ENCODE measurements around the gene SLC38A6.
"Not testable (repeated sequence)": the region's sequence is repeated elsewhere in the genome, so short reads cannot be mapped to it uniquely, and the experiment has no call there.

The SLC38A6 gene

DNA sequence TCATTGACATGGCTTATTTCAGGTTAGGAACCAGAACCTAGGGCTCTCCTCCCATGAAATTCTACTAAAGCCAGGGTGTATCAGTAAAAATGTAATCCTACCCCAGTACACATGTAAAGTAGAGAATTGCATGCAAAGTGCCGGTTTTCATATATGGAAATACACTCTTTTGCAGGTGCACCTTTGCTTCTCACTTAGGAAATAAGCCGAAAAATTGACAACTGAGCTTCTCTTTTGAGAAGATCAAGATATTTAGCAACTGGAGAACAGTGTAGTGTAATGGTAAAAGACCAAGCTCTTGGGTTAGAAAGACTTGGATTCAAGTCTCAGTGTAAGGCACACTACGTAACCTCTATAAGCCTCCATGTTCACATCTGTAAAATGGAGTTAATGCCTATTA is 82.4 kb downstream of the SLC38A6 start:
- DNase-seq = no peak

DNA sequence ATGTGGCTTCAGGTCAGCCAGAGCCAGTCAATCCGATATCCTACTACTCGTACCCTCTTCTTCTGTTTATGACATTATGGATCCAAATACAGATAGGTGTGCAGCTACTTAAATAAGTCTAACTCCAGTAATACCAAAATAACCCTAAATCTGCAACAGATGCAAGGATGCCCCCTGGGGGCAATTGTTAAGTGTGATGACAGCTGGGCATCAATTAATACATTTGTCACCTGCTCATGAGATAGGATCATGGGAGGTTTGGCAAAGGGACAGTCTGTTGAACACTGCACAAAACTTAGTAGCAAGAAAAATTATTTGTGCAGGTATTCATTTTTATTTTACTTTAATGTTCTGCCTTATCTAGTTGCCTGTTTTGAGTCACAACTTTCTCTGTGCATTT is 83.2 kb downstream of the SLC38A6 start:
- no peak for DNase-seq

DNA sequence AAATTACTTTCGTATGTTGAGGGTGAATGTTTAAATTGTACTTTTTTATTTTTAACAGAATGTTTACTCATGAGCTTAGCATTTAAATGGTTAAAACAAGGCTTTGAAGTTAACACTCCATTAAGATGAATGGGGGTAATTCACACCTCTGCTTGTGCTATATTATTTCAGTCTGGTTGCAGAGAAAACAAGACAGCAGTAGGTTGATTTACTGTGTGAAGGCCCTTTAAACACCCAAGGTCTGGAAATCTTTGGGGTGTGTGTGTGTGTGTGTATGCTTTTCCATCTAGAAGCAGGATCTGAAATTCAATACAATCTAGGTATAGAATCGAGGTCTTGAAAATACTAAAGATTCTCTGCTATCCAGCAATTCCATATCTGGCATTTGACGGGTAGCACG is 83.8 kb downstream of the SLC38A6 start:
- no peak for DNase-seq

DNA sequence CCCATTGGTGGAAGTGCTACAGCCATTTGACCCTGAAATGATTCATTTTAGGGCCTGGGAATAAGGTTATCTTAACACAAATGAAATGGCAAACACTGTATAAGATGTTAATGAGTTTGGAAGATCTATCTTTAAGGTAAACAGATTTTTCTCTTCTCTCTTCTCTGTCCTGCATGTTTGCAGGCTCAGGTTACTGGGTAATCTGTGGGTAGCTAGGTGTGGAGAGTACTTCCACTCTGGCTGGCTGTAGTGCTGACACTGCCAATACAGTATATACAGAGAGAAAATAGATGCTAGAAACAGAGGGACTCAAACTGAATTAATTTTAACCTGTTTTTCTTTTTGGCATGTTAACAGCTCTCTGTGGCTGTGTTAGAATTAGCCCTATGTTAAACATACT is 84.6 kb downstream of the SLC38A6 start:
- no peak for DNase-seq

DNA sequence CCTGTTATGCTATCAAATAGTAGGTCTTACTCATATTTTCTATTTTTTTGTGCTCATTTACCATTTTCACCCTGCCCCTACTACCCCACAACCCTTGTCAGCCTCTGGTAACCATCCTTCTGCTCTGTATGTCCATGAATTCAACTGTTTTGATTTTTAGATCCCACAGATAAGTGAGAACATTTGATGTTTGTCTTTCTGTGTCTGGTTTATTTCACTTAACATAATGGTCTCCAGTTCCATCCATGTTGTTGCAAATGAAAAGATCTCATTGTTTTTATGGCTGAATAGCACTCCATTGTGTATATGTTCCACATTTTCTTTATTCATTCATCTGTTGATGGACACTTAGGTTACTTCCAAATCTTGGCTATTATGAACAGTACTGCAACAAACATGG is 91.4 kb downstream of the SLC38A6 start:
- DNase-seq = not testable (repeated sequence)

DNA sequence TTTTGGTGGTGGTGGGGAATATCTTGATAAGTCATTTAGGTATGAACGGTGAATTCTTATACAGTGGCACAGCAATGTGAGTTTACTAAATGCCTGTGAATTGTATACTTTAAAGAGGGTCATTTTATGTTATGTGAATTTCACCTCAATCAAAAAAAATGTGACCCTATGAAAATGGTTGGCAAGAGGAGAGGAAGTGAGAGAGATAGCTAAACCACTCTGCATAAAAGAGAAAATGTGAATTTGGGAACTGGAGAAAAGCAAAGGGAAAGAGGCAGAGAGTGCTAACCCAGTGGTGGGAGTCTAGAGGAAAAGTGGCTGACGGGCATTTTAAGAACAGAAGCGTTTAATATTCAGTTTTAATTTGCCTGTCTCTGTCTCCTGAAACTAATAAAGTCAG is 93.8 kb downstream of the SLC38A6 start:
- no peak for DNase-seq

DNA sequence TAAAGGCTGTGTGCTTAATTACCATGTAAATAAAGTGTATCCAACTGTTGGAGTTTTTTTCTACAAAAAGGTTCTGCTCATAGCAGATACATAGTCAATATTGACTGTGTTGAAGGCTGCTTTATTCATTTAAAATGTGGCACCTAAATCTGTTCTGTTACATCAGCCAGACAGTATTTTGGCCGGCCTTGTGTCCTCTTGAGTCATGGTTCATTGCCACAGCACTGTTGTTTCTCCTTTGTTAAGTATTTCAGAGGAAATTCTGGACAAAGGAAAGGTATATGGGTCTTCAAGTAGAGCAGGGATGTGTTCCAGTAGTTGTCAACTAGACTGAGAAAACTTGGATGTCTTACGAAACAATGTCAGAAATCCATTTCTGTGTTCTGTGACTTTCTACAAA is 95.5 kb downstream of the SLC38A6 start:
- no peak for DNase-seq

DNA sequence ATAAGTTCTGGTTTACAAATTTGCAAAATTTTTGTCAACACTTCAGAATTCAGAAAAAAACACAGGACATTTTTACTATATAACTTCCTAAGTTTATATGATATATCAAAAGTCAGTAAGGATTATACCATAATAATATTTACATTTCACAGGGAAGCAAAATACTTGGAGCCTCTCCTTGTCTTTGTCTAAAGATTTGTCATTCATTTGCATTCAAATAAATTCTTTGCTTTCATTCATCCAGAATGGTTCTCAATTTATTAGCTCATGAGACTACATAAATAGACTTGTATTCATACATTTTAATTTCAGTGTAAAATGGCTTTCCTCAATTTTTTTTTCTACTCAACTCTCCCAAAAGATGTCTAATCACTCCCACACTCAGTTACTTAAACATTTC is 96.4 kb downstream of the SLC38A6 start:
- DNase-seq = no peak

DNA sequence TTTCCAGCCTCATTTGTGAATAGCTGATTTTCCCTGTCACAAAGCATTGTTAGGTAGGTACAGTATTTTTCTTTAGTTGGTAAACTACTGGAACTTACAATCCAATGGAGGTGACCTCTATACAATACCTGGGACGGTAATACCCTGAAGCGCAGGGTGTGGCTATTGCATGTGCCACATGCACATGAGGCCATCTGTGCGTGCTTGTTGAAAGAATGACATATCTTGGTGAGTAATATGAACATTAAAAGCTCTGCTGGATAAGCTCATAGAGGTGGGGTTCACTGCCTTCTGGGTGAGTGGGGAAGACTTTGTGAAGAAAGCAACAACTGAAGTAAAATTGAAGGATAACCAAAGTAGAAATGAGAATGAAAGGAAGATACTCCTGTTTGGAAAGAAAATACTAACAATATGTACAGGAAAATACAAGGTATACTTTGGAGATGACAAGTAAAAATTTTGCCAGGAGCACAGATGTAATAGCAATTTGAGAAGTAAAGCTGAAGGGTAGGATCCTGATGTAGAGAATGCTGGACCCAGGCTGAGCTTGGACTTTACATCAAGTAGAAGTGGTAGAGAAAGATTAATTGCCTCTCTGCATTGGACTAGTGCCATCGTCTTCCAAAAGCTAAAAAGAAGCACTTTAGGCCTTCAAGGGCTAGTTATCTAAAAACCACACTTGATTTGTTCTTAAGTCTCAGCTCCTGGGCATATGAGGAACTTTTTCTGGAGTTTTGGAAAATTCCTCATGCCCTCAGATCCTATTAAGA is 97.1 kb downstream of the SLC38A6 start:
- DNase-seq = no peak

DNA sequence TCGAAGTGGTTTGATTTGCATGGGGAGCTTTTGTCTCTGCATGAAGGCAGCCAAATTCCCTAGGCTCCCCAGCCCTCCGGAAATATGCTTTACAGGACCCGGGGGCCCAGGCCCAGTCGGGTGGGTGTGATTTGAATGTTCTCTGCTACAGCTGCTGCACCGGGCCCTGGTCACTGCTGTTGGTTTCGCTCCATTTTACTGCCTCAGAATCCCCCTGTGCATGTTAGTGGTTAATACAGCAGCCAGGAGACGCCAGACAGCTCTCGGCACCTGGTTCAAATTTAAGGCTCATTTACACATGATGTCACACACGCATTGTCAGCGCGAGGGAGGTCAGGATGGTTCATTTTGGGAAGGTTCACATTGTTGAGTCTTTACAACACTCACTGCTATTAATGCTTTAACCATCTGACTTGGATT is 99.6 kb downstream of the SLC38A6 start:
- no peak for DNase-seq

DNA sequence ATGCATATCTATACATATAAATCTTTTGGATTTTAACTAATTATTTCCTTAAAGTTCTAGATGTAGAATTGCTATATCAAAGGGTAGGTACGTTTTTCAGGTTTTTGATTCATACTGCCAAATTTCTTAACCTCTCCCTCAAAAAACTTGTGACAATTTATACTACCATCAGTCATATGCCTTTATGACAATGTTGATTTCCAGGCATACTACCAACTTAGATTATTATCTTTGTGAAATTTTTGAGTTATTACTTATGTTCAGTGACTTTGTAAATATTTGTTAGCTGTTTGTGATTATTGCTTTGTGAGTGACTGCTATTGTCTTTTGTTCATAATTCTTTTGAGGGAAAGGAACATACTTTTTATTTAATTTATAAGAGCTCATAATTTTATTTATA is 107.0 kb downstream of the SLC38A6 start:
- DNase-seq = no peak

DNA sequence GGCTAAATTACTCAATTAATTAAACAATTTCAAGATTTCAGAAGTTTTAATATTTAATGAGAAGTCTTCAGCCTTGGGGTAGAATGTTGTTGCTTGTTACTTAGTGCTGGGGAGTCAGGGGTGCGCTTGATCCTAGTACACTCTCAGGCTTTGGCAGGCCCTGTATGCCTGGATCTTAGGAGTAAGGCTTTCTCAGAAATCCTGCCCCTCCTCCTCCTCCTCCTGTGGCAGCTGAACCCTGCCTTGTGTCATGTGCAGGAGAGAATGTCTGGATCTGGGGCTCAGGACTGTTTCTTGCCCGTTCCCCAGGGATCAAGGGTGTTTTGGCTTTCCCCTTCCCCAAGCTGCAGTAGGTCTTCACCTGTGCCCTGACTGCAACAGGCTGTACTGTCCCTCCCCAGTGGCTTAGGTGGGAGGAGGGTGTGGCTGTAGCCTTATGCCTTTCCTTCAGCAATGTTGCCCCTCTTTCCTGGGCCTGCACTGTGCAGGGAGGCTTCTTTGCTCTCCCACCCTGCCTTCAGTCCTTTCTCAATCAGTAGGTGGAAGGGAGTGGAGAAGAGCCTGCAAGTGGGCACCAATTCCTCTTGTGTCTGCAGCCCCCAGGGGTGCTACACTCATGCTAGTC is 108.2 kb downstream of the SLC38A6 start:
- DNase-seq = no peak

DNA sequence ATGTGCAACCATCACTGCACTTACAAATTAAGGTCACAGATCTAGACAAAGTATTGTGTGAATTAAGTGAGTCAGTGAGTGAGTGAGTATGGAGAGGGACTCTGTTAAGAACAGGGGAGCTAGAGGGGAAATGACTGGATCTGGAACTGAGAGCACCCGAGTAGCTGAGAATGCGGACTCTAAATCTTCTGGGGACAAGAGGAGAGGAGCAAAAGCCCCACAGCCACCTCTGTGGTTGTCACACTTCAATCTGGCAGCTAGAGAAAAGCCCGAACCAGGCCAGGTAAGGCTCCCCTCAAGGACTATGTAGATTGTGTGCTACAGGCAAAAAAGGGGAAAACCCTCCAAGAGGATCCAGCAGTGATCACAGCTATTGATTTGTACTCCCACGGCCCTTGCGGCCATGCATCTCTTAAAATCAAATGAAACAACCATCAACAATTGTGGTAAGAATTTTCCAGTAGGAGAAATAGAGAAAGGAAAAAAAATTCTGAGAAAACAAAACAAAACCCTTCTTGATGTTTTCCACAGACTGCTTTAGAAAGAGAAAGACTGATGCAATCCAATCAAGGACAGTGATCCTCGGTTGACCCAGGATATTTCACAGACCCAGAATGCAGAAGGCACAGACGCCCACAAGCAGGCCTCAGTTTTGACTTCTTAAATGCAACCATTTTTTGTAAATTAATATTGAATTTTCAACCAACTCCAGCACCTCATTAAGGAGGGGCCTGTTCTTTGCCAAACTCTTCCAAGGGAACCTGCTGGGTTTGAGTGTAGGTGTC is 109.6 kb downstream of the SLC38A6 start:
- no peak for DNase-seq

DNA sequence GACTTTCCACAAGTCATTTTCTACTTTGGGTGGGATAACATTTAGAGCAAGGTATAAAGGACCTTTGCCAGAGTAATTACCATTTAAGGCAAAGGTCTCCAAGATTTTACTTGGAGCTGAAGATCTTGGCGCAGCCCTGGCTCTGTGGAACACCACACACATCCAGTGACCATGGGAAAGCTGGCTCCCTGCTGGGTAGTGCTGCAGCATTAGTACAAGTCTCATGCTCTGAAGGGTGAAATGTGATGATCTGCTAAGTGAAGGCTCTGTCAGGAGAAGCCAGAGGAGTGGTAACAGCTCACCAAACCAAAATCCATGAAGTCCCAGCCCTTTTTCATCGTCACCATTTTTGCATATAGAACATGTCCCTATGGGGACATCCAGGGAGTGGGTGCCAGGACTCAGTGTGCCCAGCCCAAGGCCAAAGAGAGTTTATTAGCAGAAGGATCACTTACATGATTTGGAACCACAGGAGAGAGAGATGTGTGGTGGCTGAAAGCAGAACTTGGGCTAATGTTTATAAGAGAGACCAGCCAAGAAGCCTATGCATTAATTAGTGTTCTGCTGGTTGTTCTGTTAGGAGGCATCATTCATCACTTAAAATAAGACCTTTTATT is 110.7 kb downstream of the SLC38A6 start:
- DNase-seq = no peak

DNA sequence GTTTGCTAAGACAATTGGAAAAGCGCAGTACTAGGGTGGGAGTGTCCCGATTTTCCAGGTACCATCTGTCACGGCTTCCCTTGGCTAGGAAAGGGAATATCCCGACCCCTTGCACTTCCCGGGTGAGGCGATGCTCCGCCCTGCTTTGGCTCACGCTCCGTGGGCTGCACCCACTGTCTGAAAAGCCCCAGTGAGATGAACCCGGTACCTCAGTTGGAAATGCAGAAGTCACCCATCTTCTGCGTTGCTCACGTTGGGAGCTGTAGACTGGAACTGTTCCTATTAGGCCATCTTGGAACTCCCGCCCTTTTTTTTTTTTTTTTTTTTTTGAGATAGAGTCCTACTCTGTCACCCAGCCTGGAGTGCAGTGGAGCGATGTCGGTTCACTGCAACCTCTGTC is 117.1 kb downstream of the SLC38A6 start:
- not testable (repeated sequence) for DNase-seq

DNA sequence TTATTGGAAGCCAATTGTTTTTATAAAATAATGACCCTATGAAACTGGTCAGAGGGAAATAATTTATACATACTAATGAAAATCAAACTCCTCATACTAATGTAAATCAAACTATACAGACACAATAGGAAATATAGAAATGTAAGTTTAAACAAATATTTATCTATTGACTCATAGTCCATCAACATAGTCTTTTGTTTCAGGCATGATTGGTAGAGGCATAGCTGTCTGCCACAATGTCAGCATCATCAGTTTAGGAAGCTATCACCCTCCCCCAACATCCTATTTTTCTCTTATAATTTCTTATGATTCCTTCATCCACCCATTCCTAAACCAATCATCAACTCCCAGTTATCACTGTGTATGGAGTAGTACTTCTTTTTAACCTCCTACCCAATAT is 117.7 kb downstream of the SLC38A6 start:
- no peak for DNase-seq

DNA sequence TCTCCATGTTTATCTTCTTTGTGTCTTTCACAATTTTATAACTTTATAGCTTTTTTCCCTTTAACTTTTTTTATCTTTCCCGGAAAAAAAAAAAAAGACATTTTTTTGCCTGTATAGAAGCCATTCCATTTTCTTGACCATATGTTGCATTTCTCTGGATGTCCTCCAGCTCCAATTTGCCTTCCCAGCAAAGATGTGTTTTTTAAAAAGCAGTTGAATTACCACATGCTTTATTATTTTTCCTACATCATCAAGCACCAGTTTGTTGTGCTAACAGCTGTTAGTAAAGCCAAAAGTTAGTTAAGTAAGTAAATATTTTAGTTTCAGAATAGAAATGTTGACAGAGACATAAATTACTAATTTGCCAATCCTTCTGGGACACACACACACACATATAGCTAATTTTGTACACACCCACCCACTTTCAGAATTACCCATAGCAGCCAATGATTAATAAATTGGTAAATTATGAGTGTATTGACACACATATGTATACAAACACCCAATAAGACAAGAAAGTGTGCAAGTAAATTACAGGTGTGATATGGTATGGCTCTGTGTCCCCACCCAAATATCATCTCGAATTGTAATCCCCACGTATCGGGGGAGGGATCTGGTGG is 118.3 kb downstream of the SLC38A6 start:
- no peak for DNase-seq

DNA sequence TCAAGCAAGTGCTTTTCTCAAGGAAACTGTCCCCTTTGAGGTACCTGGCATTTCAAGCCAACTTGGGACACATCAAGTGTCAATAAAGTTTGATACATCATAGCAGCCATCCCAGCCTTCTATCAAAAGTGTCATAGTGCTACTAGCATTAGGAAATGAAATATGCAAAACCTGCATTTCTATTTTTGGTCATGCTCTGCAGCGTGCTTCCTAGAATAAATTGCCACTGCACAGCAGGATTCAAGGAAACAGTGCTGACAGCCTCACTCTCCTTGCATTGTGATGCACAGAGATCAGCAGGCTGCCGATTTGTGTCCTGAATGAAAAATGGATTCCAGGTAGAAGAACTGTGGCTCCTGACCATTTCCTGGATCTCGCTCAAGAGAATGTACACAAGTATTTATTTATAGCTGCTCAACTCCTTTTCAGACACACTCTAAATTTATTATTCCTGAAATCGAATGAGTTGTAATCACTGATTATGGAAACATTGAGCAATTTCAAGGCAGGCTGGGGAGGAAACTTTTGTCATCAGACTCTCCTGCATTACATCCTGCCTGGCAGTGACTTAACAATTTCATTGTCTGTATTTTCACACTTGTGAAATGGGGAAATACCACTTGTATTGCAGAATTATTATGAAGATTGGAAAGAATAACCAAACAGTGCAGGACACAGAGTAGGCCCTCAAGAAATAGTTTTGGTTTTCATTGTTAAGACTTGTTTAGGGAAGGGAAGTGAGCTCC is 120.9 kb downstream of the SLC38A6 start:
- DNase-seq = no peak
